Measurements from ENCODE around the gene SLC11A2. TPM values are rescaled to one million over a fixed set of nuclear protein-coding genes. Genes with fewer than 3 reads are reported as not detected.

The SLC11A2 gene
- total RNA-seq, 1 experiment from 2014 or later = 47.9 TPM

DNA sequence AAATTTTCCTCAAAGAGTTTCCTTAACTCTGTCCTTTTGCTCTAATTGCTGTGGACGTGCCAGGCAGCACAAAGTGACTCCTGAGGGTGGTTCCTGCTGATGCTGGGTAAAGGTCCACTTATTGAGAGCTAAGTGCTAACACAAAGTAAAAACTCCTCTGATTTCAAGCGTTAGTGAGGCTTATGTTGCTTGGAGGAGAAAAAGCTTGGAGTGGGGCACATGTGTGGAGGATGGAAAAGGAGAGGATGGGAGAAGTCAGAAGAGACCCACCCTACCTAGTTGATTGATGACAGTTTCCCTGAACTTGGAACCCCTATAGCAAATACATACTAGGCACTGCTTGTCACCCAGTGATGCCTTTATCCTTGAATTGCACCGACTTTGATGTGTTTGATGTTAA, 10.1 kb upstream of the SLC11A2 start:
- Histone ChIP-seq H3K9ac (ENCODE audit: extremely low read depth, insufficient read length, low read length) (no peak overlapping the region), H3K79me2 (ENCODE audit: insufficient read depth, low read length) (no peaks in the 10 kb centered on the region), H3K4ac (ENCODE audit: low read depth, low read length) (no peak overlapping the region), H4K5ac (ENCODE audit: insufficient read length, low read depth, low read length) (no peak overlapping the region), H2AFZ (ENCODE audit: low read length) (no peak overlapping the region), H2BK120ac (ENCODE audit: low read depth, low read length, poor library complexity, severe bottlenecking) (no peak overlapping the region), H2BK15ac (ENCODE audit: low read depth, low read length) (no peak overlapping the region), H3K4me2 (ENCODE audit: insufficient read depth, insufficient read length, low read length) (no peak overlapping the region), H3K14ac (ENCODE audit: insufficient read depth, low read length) (no peak overlapping the region), H3K18ac (ENCODE audit: insufficient read length, low read depth, low read length) (no peak overlapping the region), H3T11ph (ENCODE audit: low read length) (no peak overlapping the region), H3K23ac (ENCODE audit: insufficient read length, low read depth, low read length) (no peak overlapping the region), H3K27ac (ENCODE audit: insufficient read length, low read depth, low read length) (no peak overlapping the region), H4K91ac (ENCODE audit: insufficient read length, low read depth, low read length) (no peak overlapping the region), H2BK20ac (ENCODE audit: low read depth, low read length, poor library complexity, severe bottlenecking) (no peak overlapping the region), H3K27me3 (ENCODE audit: insufficient read depth, low read length) (no peaks in the 10 kb centered on the region), H3K23me2 (ENCODE audit: insufficient read length, low read depth, low read length, poor library complexity, severe bottlenecking) (no peaks in the 10 kb centered on the region), H2BK5ac (ENCODE audit: insufficient read length, low read length) (no peak overlapping the region), H3K79me1 (ENCODE audit: insufficient read depth, low read depth, low read length, poor library complexity, severe bottlenecking) (no peaks in the 10 kb centered on the region), H3K9me3 (ENCODE audit: control insufficient read depth, low read depth, low read length) (no peaks in the 10 kb centered on the region), H4K20me1 (ENCODE audit: control insufficient read depth, insufficient read depth, insufficient read length) (no peaks in the 10 kb centered on the region), H3K4me1 (ENCODE audit: insufficient read depth, low read length) (no peaks in the 10 kb centered on the region), H4K8ac (replicated peaks; ENCODE audit: insufficient read length, low read depth, low read length) (no peak overlapping the region), H2AK5ac (ENCODE audit: insufficient read length, low read length) (no peak overlapping the region), H3K56ac (ENCODE audit: insufficient read length, low read depth, low read length) (no peak overlapping the region), H2BK12ac (ENCODE audit: insufficient read length, low read depth, low read length) (no peak overlapping the region)
- H3K9me3 Mint-ChIP-seq = no peaks in the 10 kb centered on the region
- no peak for DNase-seq
- no peak for TF ChIP-seq CTCF (conservative IDR thresholded peaks at IDR 0.05)
- no peaks in the 10 kb centered on the region; a peak in 1 of 4 replicates for H3K4me1 Mint-ChIP-seq
- no peaks in the 10 kb centered on the region for H3K36me3 Mint-ChIP-seq (ENCODE audit: insufficient read depth in 1 of 3, low read depth in 3 of 3)
- H3K27ac Mint-ChIP-seq = no peak overlapping the region; a peak in 1 of 7 replicates
- WGBS (ENCODE audit: extremely low coverage, insufficient read length, low lambda C conversion rate) = no CpG with 5 or more reads among the region's 3 CpGs
- H3K27me3 Mint-ChIP-seq (ENCODE audit: low read depth) = no peaks in the 10 kb centered on the region
- no peak overlapping the region for H3K4me3 Mint-ChIP-seq

Measured in H9 (cell line).